GM21737 (cell line): ENCODE data around the gene RBMX.
"Not testable (repeated sequence)": the region's sequence is repeated elsewhere in the genome, so short reads cannot be mapped to it uniquely, and the experiment has no call there.

Experiments
- ATAC-seq: cut with Tn5 transposase; IDR thresholded peaks from one replicate; pipeline ENCODE4 v1.9.1; 2021; ENCODE audit warnings: mild to moderate bottlenecking, moderate library complexity; ENCODE audit not compliant: unreplicated experiment

Gene RBMX

GRCh38 chrX:136879001-136879687 lies 1.4 kb downstream of the RBMX start:
- ATAC-seq, result no peak

- ATAC-seq, result no peak
Measured at GRCh38 chrX:136878423-136878822, 2.1 kb downstream of the RBMX start.

- ATAC-seq, result not testable (repeated sequence)
Measured at GRCh38 chrX:136874114-136874513, 6.4 kb downstream of the RBMX start.

- ATAC-seq, result not testable (repeated sequence)
Measured at GRCh38 chrX:136873210-136873609, 7.3 kb downstream of the RBMX start.

GRCh38 chrX:136872091-136872700 lies 8.3 kb downstream of the RBMX start:
- no peak for ATAC-seq

- no peak for ATAC-seq
Measured at GRCh38 chrX:136870064-136870463, 10.5 kb downstream of the RBMX start.

- ATAC-seq, result no peak
Measured at GRCh38 chrX:136868283-136869055, 12.1 kb downstream of the RBMX start.

- no peak for ATAC-seq
Measured at GRCh38 chrX:136867518-136867917, 13.0 kb downstream of the RBMX start.

- ATAC-seq, result no peak
Measured at GRCh38 chrX:136867096-136867491, 13.4 kb downstream of the RBMX start.

GRCh38 chrX:136866337-136867095 lies 14.0 kb downstream of the RBMX start:
- no peak for ATAC-seq

GRCh38 chrX:136865270-136866158 lies 15.0 kb downstream of the RBMX start:
- ATAC-seq, result no peak

- no peak for ATAC-seq
Measured at GRCh38 chrX:136863826-136864225, 16.7 kb downstream of the RBMX start.

- no peak for ATAC-seq
Measured at GRCh38 chrX:136862546-136862945, 18.0 kb downstream of the RBMX start.

GRCh38 chrX:136861877-136862276 lies 18.6 kb downstream of the RBMX start:
- ATAC-seq, result no peak

GRCh38 chrX:136858007-136858756 lies 22.3 kb downstream of the RBMX start:
- ATAC-seq, result no peak

GRCh38 chrX:136856551-136856950 lies 24.0 kb downstream of the RBMX start:
- peak; percentile 85 for ATAC-seq

GRCh38 chrX:136856050-136856449 lies 24.5 kb downstream of the RBMX start:
- ATAC-seq, result peak; percentile 23

- no peak for ATAC-seq
Measured at GRCh38 chrX:136851526-136851925, 29.0 kb downstream of the RBMX start.

- no peak for ATAC-seq
Measured at GRCh38 chrX:136850441-136851175, 29.9 kb downstream of the RBMX start.
